AG08395 (cell line): ENCODE data around the gene ZNF506.
"Not testable (repeated sequence)": the region's sequence is repeated elsewhere in the genome, so short reads cannot be mapped to it uniquely, and the experiment has no call there.

Experiments used
- DNase-seq: peaks from one replicate; pipeline ENCODE4 v3.0.0; 2012; ENCODE audit warnings: mixed read lengths, low spot score

ZNF506 gene

GRCh38 chr19:19744641-19745040 is 76.9 kb downstream of the ZNF506 start:
- DNase-seq = no peak

GRCh38 chr19:19743921-19744320 is 77.6 kb downstream of the ZNF506 start:
- DNase-seq = not testable (repeated sequence)

GRCh38 chr19:19743176-19743575 is 78.4 kb downstream of the ZNF506 start:
- DNase-seq = no peak

GRCh38 chr19:19742773-19743172 is 78.8 kb downstream of the ZNF506 start:
- no peak for DNase-seq
